IMR-90 (cell line): Measurements from ENCODE around the gene TIGD4. TPM values are rescaled to one million over a fixed set of nuclear protein-coding genes. Genes with fewer than 3 reads are reported as not detected.

ENCODE experiments used
- ATAC-seq: fragments of 200-7000 bp; cut with Tn5 transposase; 2 replicates; pipeline ENCODE4 v1.9.1; 2020; ENCODE audit warnings: low read depth, mild to moderate bottlenecking, moderate library complexity
- BruUV-seq: library from RNA; stranded (reverse); fragments of 400-500 nt; replicated peaks from 2 replicates; lab custom pipeline; 2021; lab: Mats Ljungman, UMichigan
- CTCF ChIA-PET: fragments of 300-600 bp; formaldehyde crosslinking; extraction: SDS; loops from one replicate; lab custom pipeline; 2021; ENCODE audit warnings: antibody characterized with exemption; lab: Yijun Ruan, JAX
- POLR2A ChIA-PET: fragments of 300-600 bp; sonication (Branson Sonifier 250); formaldehyde crosslinking; loops from one replicate; lab custom pipeline; 2022; ENCODE audit warnings: antibody characterized with exemption; ENCODE audit not compliant: unreplicated experiment; lab: Charles Lee
- DNase-seq: peaks from one replicate; pipeline ENCODE4 v3.0.0; 2013
- H2AFZ ChIP-seq: replicated peaks from 2 replicates; pipeline ENCODE3; 2013; ENCODE audit warnings: low read length, mild to moderate bottlenecking; ENCODE audit not compliant: poor library complexity
- H2AK5ac ChIP-seq: 2 replicates; pipeline ENCODE4 v1.6.1; 2013; ENCODE audit warnings: low read depth, low read length, inconsistent platforms
- H2AK9ac ChIP-seq: replicated peaks from 2 replicates; pipeline ENCODE3; 2013; ENCODE audit warnings: mild to moderate bottlenecking, low read depth, low read length, moderate library complexity; ENCODE audit not compliant: poor library complexity
- H2BK120ac ChIP-seq: 2 replicates; pipeline ENCODE4 v1.6.1; 2013; ENCODE audit warnings: low read depth, low read length, inconsistent platforms
- H2BK15ac ChIP-seq: 3 replicates; pipeline ENCODE4 v1.6.1; 2013; ENCODE audit warnings: low read depth, low read length, inconsistent platforms
- H2BK20ac ChIP-seq: 2 replicates; pipeline ENCODE4 v1.6.1; 2013; ENCODE audit warnings: low read depth, mild to moderate bottlenecking, inconsistent platforms, low read length, moderate library complexity
- H2BK5ac ChIP-seq: 2 replicates; pipeline ENCODE4 v1.6.1; 2013; ENCODE audit warnings: mild to moderate bottlenecking, low read depth, low read length, inconsistent platforms; ENCODE audit not compliant: poor library complexity, severe bottlenecking
- H3K14ac ChIP-seq: replicated peaks from 2 replicates; pipeline ENCODE4 v1.6.1; 2013; ENCODE audit warnings: low read depth, low read length, inconsistent platforms
- H3K18ac ChIP-seq: 2 replicates; pipeline ENCODE4 v1.6.1; 2013; ENCODE audit warnings: low read depth, low read length, control low read depth
- H3K23ac ChIP-seq: 2 replicates; pipeline ENCODE4 v1.6.1; 2013; ENCODE audit warnings: low read depth, low read length, inconsistent platforms
- H3K27ac ChIP-seq: 2 replicates; pipeline ENCODE4 v1.5.1; 2013; ENCODE audit warnings: mild to moderate bottlenecking, control low read depth, low read length; ENCODE audit not compliant: insufficient read depth
- H3K27me3 ChIP-seq: 2 replicates; pipeline ENCODE4 v1.6.1; 2013; ENCODE audit warnings: low read length; ENCODE audit not compliant: control insufficient read depth, insufficient read depth
- H3K36me3 ChIP-seq: 2 replicates; pipeline ENCODE4 v1.6.1; 2013; ENCODE audit warnings: low read length, mixed read lengths; ENCODE audit not compliant: control insufficient read depth, insufficient read depth
- H3K4ac ChIP-seq: 2 replicates; pipeline ENCODE4 v1.6.1; 2013; ENCODE audit warnings: low read depth, low read length, inconsistent platforms
- H3K4me1 ChIP-seq: 2 replicates; pipeline ENCODE4 v1.6.1; 2013; ENCODE audit warnings: low read length, mixed read lengths; ENCODE audit not compliant: control insufficient read depth, insufficient read depth
- H3K4me2 ChIP-seq: 2 replicates; pipeline ENCODE4 v1.6.1; 2013; ENCODE audit warnings: low read depth, mild to moderate bottlenecking, control low read depth, low read length, moderate library complexity
- H3K4me3 ChIP-seq: 2 replicates; pipeline ENCODE4 v1.5.1; 2013; ENCODE audit warnings: low read depth, mild to moderate bottlenecking, control low read depth, low read length, moderate library complexity; ENCODE audit not compliant: insufficient read depth
- H3K56ac ChIP-seq: 2 replicates; pipeline ENCODE4 v1.6.1; 2013; ENCODE audit warnings: low read length, inconsistent platforms; ENCODE audit not compliant: insufficient read depth; ENCODE audit errors: extremely low read depth
- H3K79me1 ChIP-seq, 2 experiments: 2 replicates each; pipeline ENCODE4 v1.6.1; 2013; ENCODE audit warnings: low read length in 2 of 2, inconsistent platforms in 1 of 2, low read depth in 1 of 2
- H3K9ac ChIP-seq: 2 replicates; pipeline ENCODE4 v1.6.1; 2013; ENCODE audit warnings: low read depth, low read length, control low read depth
- H3K9me1 ChIP-seq: 2 replicates; pipeline ENCODE4 v1.6.1; 2013; ENCODE audit warnings: low read length, inconsistent platforms; ENCODE audit not compliant: insufficient read depth
- H3K9me3 ChIP-seq: 2 replicates; pipeline ENCODE4 v1.6.1; 2013; ENCODE audit warnings: low read length; ENCODE audit not compliant: control insufficient read depth, insufficient read depth
- H4K20me1 ChIP-seq: 2 replicates; pipeline ENCODE4 v1.6.1; 2013; ENCODE audit warnings: low read length, inconsistent platforms; ENCODE audit not compliant: insufficient read depth
- H4K5ac ChIP-seq: 2 replicates; pipeline ENCODE4 v1.6.1; 2013; ENCODE audit warnings: mild to moderate bottlenecking, low read depth, low read length, control low read depth
- H4K8ac ChIP-seq, 2 experiments: 2 replicates each; pipeline ENCODE4 v1.6.1; 2013; ENCODE audit warnings: low read depth in 2 of 2, low read length in 2 of 2, control low read depth in 1 of 2, inconsistent platforms in 1 of 2
- H4K91ac ChIP-seq: 2 replicates; pipeline ENCODE4 v1.6.1; 2013; ENCODE audit warnings: low read depth, low read length, inconsistent platforms; ENCODE audit not compliant: insufficient read depth
- BHLHE40 ChIP-seq: fragments of 150-350 bp; IDR thresholded peaks from 2 replicates; pipeline ENCODE4 v1.6.1; 2016; ENCODE audit warnings: mild to moderate bottlenecking, low read depth, low read length
- CHD1 ChIP-seq: IDR thresholded peaks from 2 replicates; pipeline ENCODE4 v1.6.1; 2012; ENCODE audit warnings: low read depth, low read length, improper control_type of control experiment
- ELK1 ChIP-seq: fragments of 150-350 bp; IDR thresholded peaks from 2 replicates; pipeline ENCODE4 v1.6.1; 2016; ENCODE audit warnings: low read depth, mild to moderate bottlenecking, low read length, moderate library complexity, borderline replicate concordance
- RAD21 ChIP-seq: IDR thresholded peaks from 2 replicates; pipeline ENCODE4 v1.6.1; 2012; ENCODE audit warnings: low read length, improper control_type of control experiment
- RFX5 ChIP-seq: IDR thresholded peaks from 2 replicates; pipeline ENCODE4 v1.8.0; 2012; ENCODE audit warnings: low read depth, mild to moderate bottlenecking, low read length, moderate library complexity
- SMC3 ChIP-seq: fragments of 150-350 bp; IDR thresholded peaks from 2 replicates; pipeline ENCODE4 v1.6.1; 2016; ENCODE audit warnings: low read depth, mild to moderate bottlenecking, antibody characterized with exemption, low read length, moderate library complexity
- USF2 ChIP-seq: fragments of 150-350 bp; IDR thresholded peaks from 2 replicates; pipeline ENCODE4 v1.6.1; 2017; ENCODE audit warnings: mild to moderate bottlenecking, antibody characterized with exemption, low read length, low read depth
- WGBS, 2 experiments: methylation state at CpG; one replicate each; pipeline versions ENCODE4 v1.1.5 to v1.1.7; 2013; ENCODE audit warnings: missing lambda C conversion rate in 2 of 2; ENCODE audit not compliant: insufficient read length in 1 of 2; ENCODE audit errors: extremely low coverage in 2 of 2; 5-methylcytosine and 5-hydroxymethylcytosine counted together
- dilution Hi-C: fragments of 300-500 bp; cut with HindIII; formaldehyde crosslinking; loops from one replicate; pipeline ENCODE4 v1.14.3; 2018; ENCODE audit warnings: low sequenced_read_pairs; ENCODE audit not compliant: unreplicated experiment
- in situ Hi-C: fragments of 300-500 bp; cut with MboI; formaldehyde crosslinking; loops from 3 replicates; pipeline ENCODE4 v1.14.3; 2019; ENCODE audit warnings: low sequenced_read_pairs, inconsistent platforms, mixed read lengths
- intact Hi-C: fragments of 100-400 bp; cut with micrococcal nuclease; formaldehyde crosslinking; loops from 2 replicates; pipeline ENCODE4 v1.10.0; 2022
- polyA plus RNA-seq, 3 experiments: library from polyadenylated mRNA; depleted of rRNA; stranded (reverse); fragments of >200 nt; gene quantifications; 2 replicates each; pipeline ENCODE4 v1.2.3, GENCODE V29; 2012; ENCODE audit warnings: low replicate concordance in 1 of 3
- total RNA-seq: library from RNA; depleted of rRNA; stranded (reverse); fragments of >200 nt; gene quantifications from 2 replicates; pipeline ENCODE4 v1.2.3, GENCODE V29; 2012

TIGD4 gene
- total and polyA plus RNA-seq, 2 of the 4 experiments (the other 2 are of a cell fraction) = 0.03 TPM; not detected in 1

- no peaks in the 10 kb centered on the region for H3K4me1 ChIP-seq
- DNase-seq (peak; percentile 4), ATAC-seq (no peak)
- no peak overlapping the region for H3K23ac ChIP-seq
- dilution Hi-C loops (no loop called here), in situ Hi-C loops (loop anchor here (25.0 kb wide), 1 partner anchor 759 kb away; no protein-coding TSS in a partner anchor), intact Hi-C loops (no loop called here)
- no CpG with 5 or more reads among the region's 1 CpG for WGBS, 2 experiments
- no peaks in the 10 kb centered on the region; the same call in 1 of the 2 replicates for H3K36me3 ChIP-seq
- no peak overlapping the region for H3K14ac ChIP-seq
- no peaks in the 10 kb centered on the region; the same call in 1 of the 2 replicates for H4K20me1 ChIP-seq
- TF ChIP-seq BHLHE40 (no peak), SMC3 (no peak), ELK1 (no peak), CHD1 (no peak), USF2 (no peak), RFX5 (no peak), RAD21 (no peak)
- H2AK9ac ChIP-seq = no peak overlapping the region
- no peak overlapping the region for H2BK15ac ChIP-seq
- no peak overlapping the region for H3K27ac ChIP-seq
- H4K5ac ChIP-seq = no peak overlapping the region
- no peak overlapping the region for H2AK5ac ChIP-seq
- no peaks in the 10 kb centered on the region for H3K27me3 ChIP-seq
- no peak overlapping the region for H2AFZ ChIP-seq
- no peak overlapping the region for H4K8ac ChIP-seq
- no peak overlapping the region for H2BK20ac ChIP-seq
- H3K9me3 ChIP-seq = no peaks in the 10 kb centered on the region
- H3K4me3 ChIP-seq = no peak overlapping the region
- no peak overlapping the region for H2BK5ac ChIP-seq
- no peak overlapping the region for H3K4me2 ChIP-seq
- no peak overlapping the region for H3K4ac ChIP-seq
- no peak overlapping the region for H3K18ac ChIP-seq
- no peak overlapping the region for H4K91ac ChIP-seq
- POLR2A ChIA-PET = no interaction called here
- H3K79me1 ChIP-seq = peaks cover 7% of the 10 kb centered on the region in 2 experiments; a peak in 2 of 4 replicates
- no peak overlapping the region for H3K56ac ChIP-seq
- no peak overlapping the region for H3K9ac ChIP-seq
- no peak overlapping the region for H2BK120ac ChIP-seq
- no peaks in the 10 kb centered on the region for H3K9me1 ChIP-seq
- CTCF ChIA-PET = no interaction called here
- no TSS peak for BruUV-seq
These were observed 48.6 kb upstream of the TIGD4 start for GRCh38 chr4:152828122-152828521.
